NK-92 treated with Interleukin-12 subunit alpha and Interleukin-12 subunit beta, amount 100 ng/mL, for 24 hours (cell line): ENCODE results near the gene CNTN1.

Experiments used
- DNase-seq: peaks from one replicate; lab custom pipeline; 2025; lab: John Stamatoyannopoulos, UW

CNTN1 gene

GRCh38 chr12:40691913-40692764, at the start of gene CNTN1:
CNTN1 (plus strand) TSS chr12:40692439.
- DNase-seq, result no peak

DNA sequence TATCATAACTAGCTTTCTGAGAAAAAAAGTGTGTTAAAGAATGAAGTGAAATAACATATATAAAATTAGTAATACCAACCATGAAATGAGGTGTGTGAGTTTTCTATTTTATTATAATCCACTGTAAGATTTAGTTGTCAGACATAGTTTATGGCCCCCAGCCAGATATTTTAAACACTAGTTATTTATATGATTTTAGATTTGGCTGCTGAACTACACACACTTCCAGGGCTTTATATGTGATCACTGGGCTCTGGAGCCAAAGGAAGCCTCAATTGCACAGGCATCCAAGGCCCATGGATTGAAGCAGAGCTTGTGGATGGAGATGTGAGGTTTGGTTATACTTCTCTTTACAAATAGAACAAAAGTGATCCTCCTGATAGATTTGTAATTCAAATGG, 48.7 kb upstream of the CNTN1 start:
- no peak for DNase-seq

DNA sequence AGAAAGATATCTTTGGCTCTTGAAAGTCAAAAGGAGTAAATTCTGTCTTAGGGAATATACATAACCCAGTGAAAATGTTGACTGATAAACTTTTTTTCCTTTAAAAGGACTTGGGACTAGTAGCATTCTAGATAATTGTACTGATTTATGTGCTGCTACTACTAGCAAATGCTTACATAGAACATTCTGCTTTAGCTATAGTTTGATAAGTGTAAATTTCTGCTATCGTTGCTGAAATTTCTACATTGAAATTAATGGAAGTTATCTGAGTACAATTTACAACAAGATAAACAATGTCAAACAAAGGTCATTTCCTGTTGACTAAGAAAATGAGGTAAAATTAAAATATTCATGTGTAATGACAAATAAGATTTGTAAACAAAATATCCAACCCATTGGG, 48.3 kb upstream of the CNTN1 start:
- no peak for DNase-seq

GRCh38 chr12:40644708-40645107, 47.5 kb upstream of the CNTN1 start:
- no peak for DNase-seq

DNA sequence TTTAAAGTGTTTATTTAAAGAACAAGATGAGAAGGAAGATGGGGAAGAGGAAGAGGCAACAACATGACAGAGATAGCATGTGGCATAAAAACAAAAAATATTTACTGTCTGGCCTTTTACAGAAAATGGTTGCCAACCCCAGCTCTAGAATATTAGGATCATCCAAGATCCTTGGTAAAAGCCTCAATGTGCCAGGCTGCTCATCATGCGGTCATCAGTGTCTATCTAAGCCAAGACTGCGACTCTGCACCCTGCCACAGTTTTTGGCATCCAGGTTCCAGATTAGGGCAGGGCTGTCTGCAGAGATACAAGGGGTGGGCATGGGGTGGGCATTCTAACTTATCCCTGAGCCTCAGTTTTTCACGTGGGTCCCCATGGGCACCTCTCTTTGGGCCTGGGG, 46.9 kb upstream of the CNTN1 start:
- no peak for DNase-seq

DNA sequence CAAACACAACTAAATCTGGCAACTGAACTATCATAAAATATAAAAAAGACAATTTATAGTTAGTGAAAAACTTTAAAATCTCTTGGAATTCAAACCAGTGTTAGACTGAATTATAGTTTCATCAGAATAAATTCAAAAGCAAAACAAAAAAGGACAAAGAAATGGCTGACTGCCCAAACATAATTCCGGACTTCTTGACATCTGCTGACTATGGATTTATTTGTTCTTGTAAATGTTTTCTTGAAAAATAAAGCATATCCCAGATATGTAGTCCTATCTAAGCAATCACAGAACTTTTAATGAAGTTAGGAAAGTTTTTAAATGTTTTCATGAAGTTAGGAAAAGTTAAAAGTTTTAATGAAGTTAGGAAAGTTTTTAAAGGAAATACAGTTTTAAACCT, 45.8 kb upstream of the CNTN1 start:
- no peak for DNase-seq

- no peak for DNase-seq
Measured at GRCh38 chr12:40646911-40647310, 45.3 kb upstream of the CNTN1 start.

DNA sequence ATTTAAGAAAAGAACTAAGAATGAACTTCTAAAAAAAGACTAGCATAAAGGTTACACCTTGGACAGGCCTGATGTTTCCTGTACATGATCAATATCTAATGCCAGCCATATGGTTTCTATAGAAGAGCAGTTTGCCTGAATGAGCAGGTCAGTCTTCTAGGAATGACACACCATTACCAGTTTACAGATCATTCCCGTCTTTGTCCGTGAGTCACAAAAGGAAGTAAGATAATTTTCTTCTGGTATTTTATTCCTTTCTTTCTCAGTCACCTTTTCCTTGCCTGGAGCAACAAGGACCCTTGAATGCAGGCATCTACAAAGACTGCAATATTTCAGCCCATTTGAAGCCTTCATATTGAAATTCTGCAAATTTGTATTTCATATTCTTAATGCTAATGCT, 44.6 kb upstream of the CNTN1 start:
- DNase-seq, result no peak

GRCh38 chr12:40648519-40648918, 43.7 kb upstream of the CNTN1 start:
- no peak for DNase-seq

- DNase-seq, result no peak
Measured at GRCh38 chr12:40650038-40650704, 42.1 kb upstream of the CNTN1 start.

DNA sequence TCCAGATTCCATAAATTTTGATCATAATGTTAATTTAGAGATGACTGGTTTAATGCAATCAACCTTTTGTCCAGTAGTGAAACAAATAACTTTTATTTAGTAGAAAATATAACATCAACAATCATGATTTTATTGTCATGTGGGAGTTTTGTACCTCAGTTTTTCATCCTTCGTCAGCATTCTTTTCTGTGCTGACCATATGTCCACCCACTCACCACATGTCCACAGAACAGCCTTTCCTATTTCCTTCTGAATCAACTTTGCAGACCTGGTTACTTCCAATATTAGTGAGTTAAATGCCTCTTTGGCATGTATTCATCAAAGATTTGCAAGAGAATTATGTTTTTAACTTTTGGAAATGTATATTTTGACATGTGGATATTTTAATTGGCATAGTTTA, 36.8 kb upstream of the CNTN1 start:
- DNase-seq, result no peak

- no peak for DNase-seq
Measured at GRCh38 chr12:40662366-40662765, 29.9 kb upstream of the CNTN1 start.

GRCh38 chr12:40663781-40664180, 28.5 kb upstream of the CNTN1 start:
- no peak for DNase-seq

DNA sequence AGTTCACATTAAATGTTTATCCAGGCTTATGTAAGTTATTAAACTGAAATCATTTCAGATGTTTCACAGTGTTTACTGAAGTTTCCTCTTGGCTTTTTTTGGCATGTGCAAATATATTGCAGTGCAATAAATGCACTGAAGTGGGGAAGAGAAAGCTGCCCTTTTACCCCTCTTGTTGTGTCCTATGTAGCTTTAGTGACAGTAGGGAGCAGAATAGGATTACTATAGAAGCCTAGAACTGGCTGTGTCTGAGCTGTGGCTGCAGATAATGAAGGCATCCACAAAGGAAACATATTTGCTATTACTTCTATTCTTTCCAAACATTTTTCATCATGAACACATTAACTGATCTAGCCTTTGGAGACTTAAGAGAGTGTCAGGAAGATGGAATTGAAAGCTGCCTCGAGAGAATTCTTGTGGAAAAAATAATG, 24.1 kb upstream of the CNTN1 start:
- no peak for DNase-seq

DNA sequence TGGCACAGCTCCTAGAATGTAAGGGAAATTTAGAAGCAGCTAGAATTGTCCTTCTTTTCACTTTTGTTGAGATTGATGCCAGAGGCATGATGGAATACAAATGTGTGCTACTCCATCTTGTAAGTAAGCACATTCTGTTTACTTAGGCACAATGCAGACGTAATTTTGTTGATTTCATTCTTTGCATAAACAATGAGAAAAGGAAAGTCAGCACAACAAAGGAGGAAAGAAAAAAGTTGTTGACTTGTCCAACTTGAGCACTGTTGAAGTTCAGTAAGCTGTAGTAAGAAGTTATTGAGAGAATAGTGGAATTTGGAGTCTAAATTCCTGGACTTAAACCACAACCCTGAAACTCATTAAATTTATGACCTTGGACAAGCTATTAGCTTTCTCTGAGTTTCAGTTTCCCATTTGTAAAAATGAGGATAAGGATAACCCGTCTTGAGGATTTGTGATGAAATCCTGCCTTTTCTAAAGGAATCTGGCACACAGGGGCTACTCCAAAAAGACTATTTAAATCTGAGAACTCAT, 19.4 kb upstream of the CNTN1 start:
- DNase-seq, result no peak

GRCh38 chr12:40681148-40681547, 11.1 kb upstream of the CNTN1 start:
- DNase-seq, result no peak

GRCh38 chr12:40684986-40685385, 7.3 kb upstream of the CNTN1 start:
- no peak for DNase-seq

- no peak for DNase-seq
Measured at GRCh38 chr12:40688085-40688725, 4.0 kb upstream of the CNTN1 start.

DNA sequence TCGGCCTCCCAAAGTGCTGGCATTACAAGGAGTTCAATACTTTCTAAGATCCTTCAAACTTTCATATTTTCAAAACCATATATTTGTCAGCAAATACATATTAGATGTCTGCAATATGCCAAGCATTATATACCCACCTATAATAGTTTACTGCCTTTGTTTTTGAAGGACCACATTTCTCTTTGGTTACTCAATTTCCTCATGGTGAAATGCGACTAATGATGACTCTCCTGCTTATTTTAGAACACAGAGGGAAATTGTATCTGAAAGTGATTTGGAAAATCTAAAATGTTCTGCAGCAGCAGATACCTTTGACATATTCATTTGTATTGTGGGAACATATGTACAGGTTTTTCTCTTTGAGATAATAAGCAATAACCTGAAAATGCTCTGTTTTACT, 2.7 kb upstream of the CNTN1 start:
- DNase-seq, result no peak

DNA sequence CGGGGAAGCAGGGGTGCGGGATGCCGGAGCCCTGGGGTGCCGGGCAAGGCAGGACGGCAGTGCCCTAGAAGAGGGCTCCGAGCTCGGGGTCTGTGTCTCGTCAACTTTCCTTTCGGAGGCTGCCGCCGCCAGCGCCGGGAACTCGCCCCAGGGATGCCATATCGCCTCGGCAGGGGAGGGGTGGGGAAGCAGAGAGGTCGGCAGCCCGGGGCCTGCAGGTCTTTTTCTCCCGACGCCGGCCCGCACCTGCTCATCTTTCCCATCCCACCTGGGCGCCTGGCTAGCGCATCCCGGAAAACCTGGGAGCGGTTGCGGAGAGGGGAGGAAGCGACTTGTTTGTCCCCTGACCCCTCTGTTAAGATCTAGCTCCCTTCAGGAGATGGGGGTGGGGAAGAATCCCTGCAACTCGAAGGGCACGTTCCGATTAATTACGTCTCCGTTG, 547 bp downstream of the CNTN1 start:
- DNase-seq, result no peak

DNA sequence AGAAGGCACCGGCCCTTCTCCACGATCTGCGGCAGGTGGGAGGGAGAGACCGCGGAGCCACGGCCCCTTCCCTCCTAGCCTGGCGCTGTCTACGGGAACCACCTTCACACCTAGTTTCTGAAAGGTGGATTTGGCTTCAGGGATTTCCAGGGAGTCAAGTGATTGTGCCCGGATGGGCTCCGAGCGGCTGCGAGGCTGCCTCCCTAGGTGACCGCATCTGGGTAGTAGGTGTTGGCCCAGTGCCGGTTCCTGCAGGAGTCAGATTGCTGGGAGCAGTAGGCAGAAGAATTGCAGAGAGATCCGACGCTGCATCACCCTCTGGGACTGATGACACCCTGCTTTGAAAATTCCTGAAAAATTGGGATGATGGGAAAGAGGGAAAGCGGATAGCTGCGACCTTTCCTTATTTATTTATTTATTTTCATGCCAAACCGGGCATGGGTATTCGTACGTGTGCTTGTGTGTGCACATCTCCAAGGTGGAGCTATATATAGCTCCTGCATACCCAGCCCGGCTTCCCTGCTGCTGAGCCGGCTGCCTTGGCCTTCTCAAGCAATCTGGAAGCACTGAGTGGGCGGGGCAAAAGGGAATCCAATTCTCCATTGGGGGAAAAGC, 1.1 kb downstream of the CNTN1 start:
- DNase-seq, result no peak

- DNase-seq, result no peak
Measured at GRCh38 chr12:40697566-40698259, 5.5 kb downstream of the CNTN1 start.
